MCF 10A (cell line): Measurements from ENCODE around the gene STIM1. TPM values are rescaled to one million over a fixed set of nuclear protein-coding genes. Genes with fewer than 3 reads are reported as not detected.

Experiments
- BruUV-seq: library from RNA; stranded (reverse); fragments of 400-500 nt; replicated peaks from 2 replicates; lab custom pipeline; 2021; lab: Mats Ljungman, UMichigan
- CTCF ChIA-PET: fragments of 300-600 bp; sonication (Branson Sonifier 250); formaldehyde crosslinking; extraction: SDS; loops from one replicate; lab custom pipeline; 2021; ENCODE audit warnings: antibody characterized with exemption, inconsistent platforms; lab: Yijun Ruan, JAX
- POLR2A ChIA-PET: fragments of 300-600, 350-650 bp; sonication (Branson Sonifier 250); formaldehyde crosslinking; extraction: SDS; loops from one replicate; lab custom pipeline; 2020; ENCODE audit warnings: antibody characterized with exemption, inconsistent platforms; lab: Yijun Ruan, JAX
- DNase-seq: peaks from one replicate; pipeline ENCODE4 v3.0.0-alpha.2; 2018; ENCODE audit not compliant: unreplicated experiment
- H3K27ac Mint-ChIP-seq: one replicate; pipeline ENCODE4 v1.8.0; 2022; ENCODE audit warnings: mild to moderate bottlenecking, low read depth, mixed read lengths; ENCODE audit not compliant: unreplicated experiment
- H3K27me3 Mint-ChIP-seq: one replicate; pipeline ENCODE4 v1.8.0; 2022; ENCODE audit warnings: mixed read lengths; ENCODE audit not compliant: insufficient read depth, unreplicated experiment
- H3K36me3 Mint-ChIP-seq: one replicate; pipeline ENCODE4 v1.8.0; 2022; ENCODE audit warnings: mild to moderate bottlenecking, moderate library complexity, mixed read lengths; ENCODE audit not compliant: insufficient read depth, unreplicated experiment
- H3K4me1 Mint-ChIP-seq: one replicate; pipeline ENCODE4 v1.8.0; 2022; ENCODE audit warnings: mixed read lengths; ENCODE audit not compliant: insufficient read depth, unreplicated experiment
- H3K4me3 Mint-ChIP-seq: one replicate; pipeline ENCODE4 v1.8.0; 2022; ENCODE audit warnings: mild to moderate bottlenecking, moderate library complexity, mixed read lengths; ENCODE audit not compliant: unreplicated experiment
- H3K9me3 Mint-ChIP-seq: one replicate; pipeline ENCODE4 v1.8.0; 2022; ENCODE audit warnings: mixed read lengths; ENCODE audit not compliant: unreplicated experiment
- intact Hi-C: fragments of 100-400 bp; cut with micrococcal nuclease; formaldehyde crosslinking; loops from 2 replicates; pipeline ENCODE4 v1.14.1; 2022
- total RNA-seq: library from RNA; stranded (reverse); gene quantifications from 2 replicates; pipeline ENCODE4 v1.2.3, GENCODE V29; 2022
- TF ChIP-seq, protein P1 (sequence below): fragments of 200-600 bp; IDR thresholded peaks from one replicate; pipeline ENCODE4 v1.8.0; 2022; ENCODE audit warnings: antibody characterized with exemption, mild to moderate bottlenecking; ENCODE audit not compliant: unreplicated experiment

Gene STIM1
- total RNA-seq, 1 experiment from 2014 or later = 41.2 TPM

DNA sequence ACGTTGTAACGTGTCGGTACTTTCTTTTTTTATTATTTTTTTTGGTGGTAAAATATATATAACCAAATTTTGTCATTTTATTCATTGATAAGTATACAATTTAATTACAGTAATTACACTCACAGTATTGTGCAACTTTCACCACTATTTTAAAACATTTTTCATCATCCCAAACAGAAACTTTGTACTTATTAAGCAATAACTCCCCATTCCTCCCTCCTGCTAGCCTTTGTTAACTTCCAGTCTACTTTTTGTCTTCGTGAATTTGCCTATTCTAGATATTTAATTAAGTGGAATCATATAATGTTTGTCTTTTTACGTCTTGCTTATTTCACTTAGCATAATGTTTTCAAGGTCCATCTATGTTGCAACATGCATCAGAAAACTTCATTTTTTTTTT lies 58.5 kb downstream of the STIM1 start:
- Mint-ChIP-seq H3K36me3 (no peaks in the 10 kb centered on the region), H3K27me3 (no peaks in the 10 kb centered on the region), H3K4me3 (no peak overlapping the region), H3K27ac (no peak overlapping the region), H3K4me1 (no peaks in the 10 kb centered on the region), H3K9me3 (no peaks in the 10 kb centered on the region)
- intact Hi-C loops = no loop called here
- BruUV-seq = no TSS peak
- no peak for DNase-seq
- ChIA-PET POLR2A (interaction anchor here (0.9 kb wide), 1 partner anchor 8 kb away, joined by 4 read pairs; no protein-coding TSS in a partner anchor), CTCF (interaction anchor here (0.6 to 1.1 kb wide), 5 partner anchors 11 to 128 kb away, joined by 3 to 5 read pairs (median 3); partner anchors contain the start of gene STIM1)
- TF ChIP-seq, protein P1, sequence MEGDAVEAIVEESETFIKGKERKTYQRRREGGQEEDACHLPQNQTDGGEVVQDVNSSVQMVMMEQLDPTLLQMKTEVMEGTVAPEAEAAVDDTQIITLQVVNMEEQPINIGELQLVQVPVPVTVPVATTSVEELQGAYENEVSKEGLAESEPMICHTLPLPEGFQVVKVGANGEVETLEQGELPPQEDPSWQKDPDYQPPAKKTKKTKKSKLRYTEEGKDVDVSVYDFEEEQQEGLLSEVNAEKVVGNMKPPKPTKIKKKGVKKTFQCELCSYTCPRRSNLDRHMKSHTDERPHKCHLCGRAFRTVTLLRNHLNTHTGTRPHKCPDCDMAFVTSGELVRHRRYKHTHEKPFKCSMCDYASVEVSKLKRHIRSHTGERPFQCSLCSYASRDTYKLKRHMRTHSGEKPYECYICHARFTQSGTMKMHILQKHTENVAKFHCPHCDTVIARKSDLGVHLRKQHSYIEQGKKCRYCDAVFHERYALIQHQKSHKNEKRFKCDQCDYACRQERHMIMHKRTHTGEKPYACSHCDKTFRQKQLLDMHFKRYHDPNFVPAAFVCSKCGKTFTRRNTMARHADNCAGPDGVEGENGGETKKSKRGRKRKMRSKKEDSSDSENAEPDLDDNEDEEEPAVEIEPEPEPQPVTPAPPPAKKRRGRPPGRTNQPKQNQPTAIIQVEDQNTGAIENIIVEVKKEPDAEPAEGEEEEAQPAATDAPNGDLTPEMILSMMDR = no peak

DNA sequence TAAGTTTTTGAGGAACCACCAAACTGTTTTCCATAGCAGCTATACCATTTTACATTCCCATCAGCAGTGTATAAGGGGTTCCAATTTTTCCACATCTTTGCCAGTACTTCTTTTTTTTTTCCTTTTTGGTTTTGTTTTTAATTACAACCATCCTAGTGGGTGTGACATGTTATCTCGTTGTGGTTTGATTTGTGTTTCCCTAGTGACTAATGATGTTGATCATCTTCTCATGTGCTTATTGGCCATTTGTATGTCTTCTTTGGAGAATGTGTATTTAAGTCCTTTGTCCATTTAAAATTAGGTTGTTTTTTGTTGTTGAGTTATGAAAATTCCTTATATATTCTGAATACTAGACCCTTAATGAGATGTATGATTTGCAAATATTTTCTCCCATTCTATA lies 59.3 kb downstream of the STIM1 start:
- TF ChIP-seq, protein P1 = no peak
- H3K36me3 Mint-ChIP-seq = no peaks in the 10 kb centered on the region
- no TSS peak for BruUV-seq
- no peak overlapping the region for H3K4me3 Mint-ChIP-seq
- CTCF ChIA-PET = interaction anchor here (0.6 to 1.4 kb wide), 6 partner anchors 10 to 157 kb away, joined by 3 to 6 read pairs (median 4); partner anchors contain the start of gene STIM1
- H3K27me3 Mint-ChIP-seq = no peaks in the 10 kb centered on the region
- no peak overlapping the region for H3K27ac Mint-ChIP-seq
- H3K9me3 Mint-ChIP-seq = no peaks in the 10 kb centered on the region
- no peaks in the 10 kb centered on the region for H3K4me1 Mint-ChIP-seq
- no peak for DNase-seq
- POLR2A ChIA-PET = interaction anchor here (0.6 to 1.0 kb wide), 3 partner anchors 12 to 59 kb away, joined by 3 to 5 read pairs (median 4); partner anchors contain the start of gene STIM1
- intact Hi-C loops = no loop called here

DNA sequence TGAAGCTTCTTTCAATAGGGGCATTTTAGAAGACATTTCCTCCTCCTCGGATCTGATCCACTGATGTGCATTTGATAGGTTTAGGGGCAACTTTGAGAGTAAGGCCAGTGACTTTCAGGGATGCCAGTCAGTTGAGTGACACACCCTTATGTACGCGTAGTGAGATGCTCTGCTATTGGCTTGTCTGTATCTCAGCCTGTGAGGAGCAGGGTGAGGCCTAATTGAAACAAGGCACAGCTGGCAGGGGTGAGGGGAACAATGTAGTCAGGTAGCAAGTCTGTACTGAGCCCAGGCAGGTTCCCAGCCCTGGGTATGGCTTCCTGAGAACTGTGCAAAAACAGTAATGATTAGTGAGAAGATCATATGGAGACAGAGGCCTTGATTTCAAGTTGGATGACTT lies 61.5 kb downstream of the STIM1 start:
- H3K4me1 Mint-ChIP-seq = peaks cover 7% of the 10 kb centered on the region
- no peak overlapping the region for H3K4me3 Mint-ChIP-seq

More for the DNA sequence above, 61.5 kb downstream of the STIM1 start:
- H3K27ac Mint-ChIP-seq = no peak overlapping the region
- no TSS peak for BruUV-seq
- intact Hi-C loops = no loop called here
- POLR2A ChIA-PET = interaction anchor here (1.0 kb wide), 1 partner anchor 20 kb away, joined by 3 read pairs; no protein-coding TSS in a partner anchor
- no peaks in the 10 kb centered on the region for H3K36me3 Mint-ChIP-seq
- CTCF ChIA-PET = interaction anchor here (0.5 to 1.8 kb wide), 5 partner anchors 16 to 156 kb away, joined by 3 to 7 read pairs (median 4); no protein-coding TSS in a partner anchor
- TF ChIP-seq, protein P1 = no peak
- H3K27me3 Mint-ChIP-seq = no peaks in the 10 kb centered on the region
- no peaks in the 10 kb centered on the region for H3K9me3 Mint-ChIP-seq
- DNase-seq = no peak
